Subcutaneous adipose tissue (tissue), 4 donors: ENCODE data around the gene RBFOX2. TPM values are rescaled to one million over a fixed set of nuclear protein-coding genes. Genes with fewer than 3 reads are reported as not detected.

Experiments
- total RNA-seq, 4 donors: library from RNA; depleted of rRNA; stranded (reverse); fragments of >200 nt; gene quantifications; one replicate each; pipeline ENCODE4 v1.1.0, GENCODE V29; 2016
- TF ChIP-seq, protein P1 (sequence below): fragments of 450-650 bp; IDR thresholded peaks from one replicate; pipeline ENCODE4 v1.5.1; 2016; ENCODE audit warnings: low read depth, mild to moderate bottlenecking, control low read depth, antibody characterized with exemption, moderate library complexity

The RBFOX2 gene
- total RNA-seq, 4 donors from 2014 or later = 46.7 to 64.1 (median 51.5) TPM

DNA sequence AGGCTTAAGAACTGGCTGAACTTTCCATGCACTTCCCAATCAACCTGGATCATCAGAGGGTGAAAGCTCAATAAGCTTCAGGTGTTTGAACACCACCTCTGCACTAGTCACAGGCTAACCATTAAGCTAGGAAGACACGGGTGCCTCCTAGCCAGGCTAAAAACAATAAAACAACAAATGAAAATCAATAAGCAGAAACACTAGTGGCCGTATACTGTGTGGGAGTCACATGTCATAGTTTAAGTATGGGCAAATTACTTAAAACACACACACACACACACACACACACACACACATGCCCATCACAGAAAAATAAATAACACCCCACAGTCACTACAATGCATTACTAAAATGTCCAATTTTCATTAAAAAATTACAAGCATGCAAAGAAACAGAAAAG lies 225.7 kb downstream of the RBFOX2 start:
- TF ChIP-seq, protein P1, sequence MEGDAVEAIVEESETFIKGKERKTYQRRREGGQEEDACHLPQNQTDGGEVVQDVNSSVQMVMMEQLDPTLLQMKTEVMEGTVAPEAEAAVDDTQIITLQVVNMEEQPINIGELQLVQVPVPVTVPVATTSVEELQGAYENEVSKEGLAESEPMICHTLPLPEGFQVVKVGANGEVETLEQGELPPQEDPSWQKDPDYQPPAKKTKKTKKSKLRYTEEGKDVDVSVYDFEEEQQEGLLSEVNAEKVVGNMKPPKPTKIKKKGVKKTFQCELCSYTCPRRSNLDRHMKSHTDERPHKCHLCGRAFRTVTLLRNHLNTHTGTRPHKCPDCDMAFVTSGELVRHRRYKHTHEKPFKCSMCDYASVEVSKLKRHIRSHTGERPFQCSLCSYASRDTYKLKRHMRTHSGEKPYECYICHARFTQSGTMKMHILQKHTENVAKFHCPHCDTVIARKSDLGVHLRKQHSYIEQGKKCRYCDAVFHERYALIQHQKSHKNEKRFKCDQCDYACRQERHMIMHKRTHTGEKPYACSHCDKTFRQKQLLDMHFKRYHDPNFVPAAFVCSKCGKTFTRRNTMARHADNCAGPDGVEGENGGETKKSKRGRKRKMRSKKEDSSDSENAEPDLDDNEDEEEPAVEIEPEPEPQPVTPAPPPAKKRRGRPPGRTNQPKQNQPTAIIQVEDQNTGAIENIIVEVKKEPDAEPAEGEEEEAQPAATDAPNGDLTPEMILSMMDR = no peak

DNA sequence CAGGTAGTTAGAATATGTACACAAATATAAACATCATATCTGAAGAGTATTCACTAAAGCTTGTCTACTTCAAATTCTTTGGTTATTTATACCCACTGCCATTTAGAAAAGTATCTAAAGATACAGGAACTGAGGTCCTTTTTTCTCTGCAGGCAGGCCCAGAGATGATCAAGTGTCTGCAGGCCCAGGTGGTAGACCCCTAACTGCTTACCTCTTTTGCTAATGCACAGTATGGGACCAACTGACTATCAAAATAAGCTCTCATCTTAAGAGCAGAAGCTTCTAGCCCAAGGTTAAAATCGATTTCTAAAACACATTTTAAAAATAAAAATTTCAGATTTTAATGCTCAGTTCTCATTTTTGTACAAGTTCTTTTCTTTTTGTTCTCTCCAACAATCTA lies 229.5 kb downstream of the RBFOX2 start:
- TF ChIP-seq, protein P1 = no peak

DNA sequence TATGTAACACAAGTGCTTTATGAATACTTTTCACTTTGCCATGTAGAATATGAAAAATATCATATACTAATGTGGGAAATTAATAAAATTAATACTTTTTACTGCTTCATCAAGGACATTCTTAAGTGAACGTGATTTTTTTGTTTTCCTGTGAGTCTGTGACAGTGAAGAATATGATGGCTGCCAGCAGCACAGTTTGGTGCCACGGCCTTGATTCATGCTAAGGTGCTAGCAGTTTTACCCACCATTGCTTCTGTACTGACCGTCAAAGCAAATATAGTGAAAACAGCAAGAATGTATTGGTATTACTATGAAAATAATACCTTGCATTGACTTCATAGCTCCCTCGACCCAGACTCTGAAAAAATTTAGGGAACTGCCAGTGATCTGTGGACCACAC lies 231.2 kb downstream of the RBFOX2 start:
- TF ChIP-seq, protein P1 = no peak

DNA sequence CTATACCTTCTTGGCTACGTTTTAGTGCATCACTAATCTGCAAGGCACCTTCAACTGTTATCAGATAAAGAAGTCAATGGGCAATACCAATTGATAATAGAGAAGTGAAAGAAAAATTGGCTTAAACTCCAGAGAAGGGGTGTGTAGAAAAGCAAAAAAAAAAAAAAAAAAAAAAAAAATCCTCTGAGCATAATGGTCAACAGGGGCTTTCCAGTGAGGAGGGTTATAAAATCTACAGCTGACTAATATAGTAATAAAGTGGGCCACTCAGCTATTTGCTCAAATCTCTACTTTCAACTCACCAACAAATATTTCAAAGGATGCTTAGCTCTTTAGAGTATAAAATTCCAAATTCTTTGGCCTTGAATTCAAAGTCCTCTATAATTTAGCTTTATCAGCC lies 233.1 kb downstream of the RBFOX2 start:
- TF ChIP-seq, protein P1 = no peak

DNA sequence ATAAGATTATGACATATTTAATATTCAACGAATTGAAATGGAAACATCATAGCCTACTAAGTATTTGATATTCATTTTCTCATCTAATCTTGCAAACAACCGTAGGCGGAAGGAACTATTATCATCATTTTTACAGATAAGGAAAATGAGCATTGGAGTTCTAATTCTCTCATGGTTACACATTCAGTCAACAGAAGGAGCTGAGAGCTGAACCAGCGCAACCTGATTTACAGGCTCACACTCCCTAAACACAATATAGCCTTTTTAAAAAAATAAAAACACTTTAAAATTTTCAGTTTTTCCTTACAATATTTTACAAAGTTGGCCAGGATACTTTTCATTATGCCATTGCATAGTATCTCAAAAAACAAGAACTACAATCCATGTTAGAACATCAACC lies 236.1 kb downstream of the RBFOX2 start:
- TF ChIP-seq, protein P1 = no peak

DNA sequence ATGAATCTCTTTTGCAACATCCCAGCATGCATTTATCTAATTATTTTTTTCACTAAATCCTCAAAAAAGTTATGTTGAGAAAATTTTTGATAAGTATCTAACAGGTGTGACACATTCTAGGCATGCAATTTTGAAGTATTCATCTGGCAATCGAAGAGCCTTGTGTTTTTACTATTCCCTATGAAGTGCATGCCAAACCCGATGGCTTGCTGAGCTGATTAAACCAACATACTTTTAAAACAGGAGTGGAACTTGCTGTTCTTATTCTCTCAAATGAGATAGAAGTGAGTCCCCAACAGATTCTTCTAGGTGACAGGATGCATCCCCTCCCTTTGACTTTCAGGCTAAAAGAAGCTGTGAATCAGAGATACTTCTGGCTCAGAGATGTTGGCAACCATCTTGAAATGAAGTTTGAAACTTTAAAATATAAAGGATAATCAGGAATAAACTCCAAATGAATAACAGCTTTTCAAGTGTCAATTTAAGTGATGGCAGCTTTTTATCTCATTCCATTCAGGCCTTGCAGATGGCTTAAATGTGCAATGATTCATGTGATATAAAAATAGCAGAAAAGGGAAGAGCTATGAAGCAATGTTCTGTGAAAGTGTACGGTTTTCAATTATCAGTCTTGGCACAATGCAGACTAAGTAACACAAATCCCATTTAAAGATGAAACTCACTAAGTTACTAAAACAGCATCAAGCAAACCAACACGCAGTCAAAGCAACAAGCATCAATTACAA lies 243.3 kb downstream of the RBFOX2 start:
- TF ChIP-seq, protein P1 = no peak

DNA sequence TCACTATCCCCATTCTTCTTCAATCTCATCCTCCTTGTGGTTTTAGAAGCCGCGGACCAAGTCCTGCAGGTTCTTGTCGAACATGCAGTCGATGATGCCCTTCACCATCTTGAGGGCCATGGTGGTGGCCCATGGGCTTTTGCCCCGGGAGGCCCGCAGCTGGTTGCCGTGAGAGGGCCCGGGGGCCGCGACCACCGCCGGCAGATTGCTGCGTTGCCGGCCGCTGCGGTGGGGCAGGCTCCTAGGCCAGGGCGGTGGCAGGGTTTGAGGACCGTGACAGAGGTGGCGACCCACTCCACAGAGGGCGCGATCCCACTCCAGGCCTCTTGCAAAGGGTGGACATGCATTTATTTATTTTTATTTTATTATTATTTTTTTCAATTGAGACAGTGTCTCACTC lies 244.0 kb downstream of the RBFOX2 start:
- TF ChIP-seq, protein P1 = no peak
